T-helper 17 cell (primary cell): ENCODE results near the gene OGFR. TPM values are rescaled to one million over a fixed set of nuclear protein-coding genes. Genes with fewer than 3 reads are reported as not detected.
A peak's percentile ranks its signal among the peaks of the same experiment; 100 is the strongest.

Experiments
- ATAC-seq: fragments of 150-1000 bp; cut with Tn5 transposase; 2 replicates; pipeline ENCODE4 v1.10.0; 2021; ENCODE audit warnings: mild to moderate bottlenecking, moderate library complexity
- DNase-seq, 3 donors: peaks; one replicate each; pipeline versions ENCODE4 v3.0.0 to v3.0.0-alpha.2; 2020 to 2021
- H3K9me3 ChIP-seq: one replicate; pipeline ENCODE4 v1.7.0; 2013; ENCODE audit warnings: low read length, mild to moderate bottlenecking; ENCODE audit not compliant: control insufficient read depth, poor library complexity, severe bottlenecking
- H3K27ac Mint-ChIP-seq: one replicate; pipeline ENCODE4 v1.8.0; 2022; ENCODE audit warnings: mild to moderate bottlenecking, moderate library complexity, mixed read lengths
- H3K27me3 Mint-ChIP-seq: one replicate; pipeline ENCODE4 v1.8.0; 2022; ENCODE audit warnings: mixed read lengths
- H3K36me3 Mint-ChIP-seq: one replicate; pipeline ENCODE4 v1.8.0; 2022; ENCODE audit warnings: low read depth, mixed read lengths
- H3K4me1 Mint-ChIP-seq: one replicate; pipeline ENCODE4 v1.8.0; 2022; ENCODE audit warnings: mild to moderate bottlenecking, mixed read lengths
- H3K4me3 Mint-ChIP-seq: one replicate; pipeline ENCODE4 v1.8.0; 2022; ENCODE audit warnings: mild to moderate bottlenecking, moderate library complexity, mixed read lengths
- total RNA-seq, 4 donors: library from RNA in 2 of 4; stranded (reverse) in 2 of 4; gene quantifications; one replicate each; pipeline ENCODE4 v1.2.3 and lab custom pipeline; 2022 to 2026

OGFR gene
- total RNA-seq, 2 donors from 2014 or later: 39.4 to 41.3 TPM

DNA sequence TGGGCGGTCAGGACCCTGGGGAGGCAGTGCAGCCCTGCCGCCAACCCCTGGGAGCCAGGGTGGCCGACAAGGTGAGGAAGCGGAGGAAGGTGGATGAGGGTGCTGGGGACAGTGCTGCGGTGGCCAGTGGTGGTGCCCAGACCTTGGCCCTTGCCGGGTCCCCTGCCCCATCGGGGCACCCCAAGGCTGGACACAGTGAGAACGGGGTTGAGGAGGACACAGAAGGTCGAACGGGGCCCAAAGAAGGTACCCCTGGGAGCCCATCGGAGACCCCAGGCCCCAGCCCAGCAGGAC is 8.2 kb downstream of the OGFR start:
- no peak overlapping the region for H3K4me3 Mint-ChIP-seq
- peaks cover 2% of the 10 kb centered on the region for H3K36me3 Mint-ChIP-seq
- DNase-seq: no peak
- no peak for ATAC-seq
- peaks cover 11% of the 10 kb centered on the region for H3K27me3 Mint-ChIP-seq
- H3K9me3 ChIP-seq: no peaks in the 10 kb centered on the region
- peaks cover 16% of the 10 kb centered on the region for H3K4me1 Mint-ChIP-seq
- no peak overlapping the region for H3K27ac Mint-ChIP-seq

DNA sequence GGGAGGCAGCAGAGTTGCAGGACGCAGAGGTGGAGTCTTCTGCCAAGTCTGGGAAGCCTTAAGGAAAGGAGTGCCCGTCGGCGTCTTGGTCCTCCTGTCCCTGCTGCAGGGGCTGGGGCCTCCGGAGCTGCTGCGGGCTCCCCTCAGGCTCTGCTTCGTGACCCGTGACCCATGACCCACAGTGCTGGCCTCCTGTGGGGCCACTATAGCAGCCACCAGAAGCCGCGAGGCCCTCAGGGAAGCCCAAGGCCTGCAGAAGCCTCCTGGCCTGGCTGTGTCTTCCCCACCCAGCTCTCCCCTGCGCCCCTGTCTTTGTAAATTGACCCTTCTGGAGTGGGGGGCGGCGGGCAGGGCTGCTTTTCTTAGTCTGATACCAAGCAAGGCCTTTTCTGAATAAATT is 9.0 kb downstream of the OGFR start:
- Mint-ChIP-seq H3K27me3 (peaks cover 11% of the 10 kb centered on the region), H3K4me3 (no peak overlapping the region), H3K4me1 (peaks cover 13% of the 10 kb centered on the region), H3K36me3 (peaks cover 2% of the 10 kb centered on the region), H3K27ac (no peak overlapping the region)
- ATAC-seq (no peak), DNase-seq (no peak)
- H3K9me3 ChIP-seq: no peaks in the 10 kb centered on the region

DNA sequence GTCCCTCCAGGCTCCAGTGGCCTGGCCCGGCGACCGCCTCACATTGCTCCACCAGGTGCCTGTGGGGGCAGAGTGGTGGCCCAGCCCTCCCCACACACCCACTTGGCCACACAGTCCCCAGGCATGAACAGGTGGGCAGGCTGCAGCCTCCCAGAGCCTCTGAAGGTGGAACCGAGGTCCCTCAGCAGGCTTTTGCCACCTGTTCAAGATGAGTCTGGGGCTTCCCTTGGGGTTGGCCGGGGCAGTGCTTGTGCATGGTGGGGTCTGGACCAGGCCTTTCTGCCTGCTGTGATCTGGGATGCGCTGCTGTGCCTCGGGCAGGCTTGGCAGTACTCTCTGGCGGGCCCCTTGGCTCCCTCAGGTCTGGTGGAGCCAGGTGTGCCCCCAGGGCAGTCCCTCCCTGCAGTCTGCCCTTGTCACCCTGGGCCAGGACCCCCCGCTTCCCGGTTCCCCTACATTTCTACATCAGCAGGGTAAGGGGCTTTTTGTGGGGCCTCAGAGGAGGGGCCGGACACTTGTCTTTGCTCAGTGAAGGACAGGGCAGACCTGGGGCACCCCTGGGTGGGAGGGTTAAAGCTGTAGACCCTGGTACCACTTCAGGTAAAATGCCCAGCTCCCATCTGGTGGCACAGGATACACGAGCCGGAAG is 9.5 kb downstream of the OGFR start:
- Mint-ChIP-seq H3K4me3 (peak overlapping the region; percentile 60), H3K27ac (no peak overlapping the region), H3K4me1 (peaks cover 13% of the 10 kb centered on the region), H3K36me3 (peaks cover 2% of the 10 kb centered on the region), H3K27me3 (peaks cover 11% of the 10 kb centered on the region)
- DNase-seq (no peak), ATAC-seq (no peak)
- no peaks in the 10 kb centered on the region for H3K9me3 ChIP-seq

DNA sequence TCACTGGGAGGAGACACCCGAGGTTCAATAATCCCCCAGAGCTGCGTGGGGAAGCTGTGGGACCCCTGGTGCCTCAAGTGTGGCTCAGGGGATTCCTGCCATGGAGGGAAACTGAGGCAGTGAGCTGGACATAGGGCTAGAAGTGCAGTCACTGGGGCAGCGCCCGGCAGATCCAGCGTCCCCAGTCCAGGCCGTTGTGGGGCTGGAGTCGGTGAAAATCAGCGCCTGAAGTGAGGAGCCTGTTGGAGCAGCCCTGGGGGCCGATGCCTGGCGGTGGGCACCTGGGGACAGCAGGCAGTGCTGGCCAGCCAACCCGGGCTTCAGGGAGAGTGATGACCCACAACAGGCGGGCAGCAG is 10.1 kb downstream of the OGFR start:
- Mint-ChIP-seq H3K4me1 (peaks cover 13% of the 10 kb centered on the region), H3K27me3 (peaks cover 11% of the 10 kb centered on the region), H3K36me3 (peaks cover 2% of the 10 kb centered on the region), H3K4me3 (peak overlapping the region; percentile 60), H3K27ac (no peak overlapping the region)
- no peaks in the 10 kb centered on the region for H3K9me3 ChIP-seq
- ATAC-seq (no peak), DNase-seq (no peak)

DNA sequence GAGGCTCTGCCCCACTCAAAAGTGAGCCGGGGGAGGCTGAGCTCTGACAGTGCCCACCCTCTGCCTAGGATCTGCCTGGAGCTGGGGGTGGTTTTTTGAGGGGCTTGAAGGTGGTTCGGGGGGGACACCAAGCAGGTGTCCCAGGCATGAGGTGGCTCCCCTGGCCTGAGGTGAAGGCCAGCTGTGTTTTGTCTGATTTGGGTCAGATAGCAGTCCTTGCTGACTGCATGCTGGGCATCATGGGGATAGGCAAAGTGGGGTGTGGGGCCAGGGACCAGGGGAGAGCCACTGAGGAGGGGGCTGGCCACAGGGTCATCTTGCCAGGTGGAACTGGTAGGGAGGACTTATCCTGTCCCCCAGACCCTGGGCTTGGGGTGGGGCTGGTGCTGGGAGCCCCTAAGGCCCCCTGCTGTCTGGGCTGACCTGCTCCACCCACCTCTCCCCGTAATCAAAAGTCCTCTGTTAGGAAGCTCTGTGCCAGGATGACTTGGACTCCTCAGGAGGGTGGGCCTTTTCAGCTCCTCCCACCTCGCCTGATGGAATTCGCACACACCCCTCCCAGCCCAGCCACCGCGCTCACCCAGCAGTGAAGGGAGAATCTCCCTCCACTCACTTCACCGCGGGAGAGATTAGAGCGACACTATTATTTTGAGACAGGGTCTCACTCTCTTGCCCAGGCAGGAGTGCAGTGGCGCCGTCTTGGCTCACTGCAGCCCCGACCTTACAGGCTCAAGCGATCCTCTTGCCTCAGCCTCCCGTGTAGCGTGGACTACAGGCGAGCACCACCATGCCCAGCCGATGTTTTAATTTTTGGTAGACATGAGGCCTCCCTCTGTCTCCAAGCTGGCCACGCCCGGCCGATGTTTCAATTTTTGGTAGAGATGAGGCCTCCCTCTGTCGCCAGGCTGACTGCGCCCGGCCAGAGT is 10.7 kb downstream of the OGFR start:
- Mint-ChIP-seq H3K36me3 (peaks cover 2% of the 10 kb centered on the region), H3K27ac (no peak overlapping the region), H3K27me3 (peaks cover 11% of the 10 kb centered on the region), H3K4me3 (peak overlapping the region; percentile 33), H3K4me1 (peaks cover 13% of the 10 kb centered on the region)
- no peaks in the 10 kb centered on the region for H3K9me3 ChIP-seq
- DNase-seq (no peak), ATAC-seq (no peak)

DNA sequence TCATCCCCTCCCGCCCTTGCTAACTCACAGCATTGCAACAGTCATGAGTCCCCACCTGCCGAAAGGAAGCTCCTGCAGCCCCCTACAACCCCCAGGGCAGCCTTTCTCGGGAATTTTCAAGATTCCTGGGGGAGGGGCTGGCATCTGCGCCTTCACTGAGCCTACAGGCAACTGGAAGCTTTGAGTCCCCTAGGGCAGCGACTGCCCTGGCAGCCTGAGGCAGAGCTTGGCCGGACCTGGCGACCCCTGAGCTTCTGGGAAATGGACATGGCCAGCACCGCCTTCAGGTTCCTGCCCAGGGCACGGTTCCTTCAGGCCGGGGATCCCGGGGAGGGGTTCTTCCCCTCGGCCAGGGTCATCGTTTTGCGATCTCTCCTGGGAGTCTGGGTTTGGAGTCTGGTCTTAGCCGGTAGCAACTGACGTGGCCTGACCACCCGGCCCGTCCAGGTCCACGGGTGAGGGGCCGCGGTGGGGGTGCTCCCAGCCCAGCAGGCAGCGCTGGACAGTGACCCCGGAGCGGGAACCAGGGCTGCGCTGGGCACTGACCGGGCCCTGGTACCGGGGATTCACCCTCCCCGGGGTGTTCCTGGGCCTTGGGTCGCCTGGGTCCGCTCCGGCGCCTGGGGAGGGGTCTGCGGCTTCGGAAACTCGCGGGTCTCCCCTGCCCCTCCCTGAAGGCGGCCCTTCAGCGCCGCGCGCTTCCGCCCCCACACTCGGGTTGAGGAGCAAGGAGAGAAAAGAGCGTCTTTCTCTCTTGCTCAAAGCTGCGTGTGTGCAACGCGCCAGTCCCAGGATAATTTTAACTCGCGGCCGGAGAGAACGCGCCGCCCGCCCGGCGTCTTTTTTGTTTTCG is 11.6 kb downstream of the OGFR start:
- peaks cover 2% of the 10 kb centered on the region for H3K36me3 Mint-ChIP-seq
- DNase-seq (no peak), ATAC-seq (peak; percentile 35)
- H3K4me1 Mint-ChIP-seq: peaks cover 13% of the 10 kb centered on the region
- peak overlapping the region; percentile 33 for H3K4me3 Mint-ChIP-seq
- no peak overlapping the region for H3K27ac Mint-ChIP-seq
- no peaks in the 10 kb centered on the region for H3K9me3 ChIP-seq
- H3K27me3 Mint-ChIP-seq: peaks cover 11% of the 10 kb centered on the region

DNA sequence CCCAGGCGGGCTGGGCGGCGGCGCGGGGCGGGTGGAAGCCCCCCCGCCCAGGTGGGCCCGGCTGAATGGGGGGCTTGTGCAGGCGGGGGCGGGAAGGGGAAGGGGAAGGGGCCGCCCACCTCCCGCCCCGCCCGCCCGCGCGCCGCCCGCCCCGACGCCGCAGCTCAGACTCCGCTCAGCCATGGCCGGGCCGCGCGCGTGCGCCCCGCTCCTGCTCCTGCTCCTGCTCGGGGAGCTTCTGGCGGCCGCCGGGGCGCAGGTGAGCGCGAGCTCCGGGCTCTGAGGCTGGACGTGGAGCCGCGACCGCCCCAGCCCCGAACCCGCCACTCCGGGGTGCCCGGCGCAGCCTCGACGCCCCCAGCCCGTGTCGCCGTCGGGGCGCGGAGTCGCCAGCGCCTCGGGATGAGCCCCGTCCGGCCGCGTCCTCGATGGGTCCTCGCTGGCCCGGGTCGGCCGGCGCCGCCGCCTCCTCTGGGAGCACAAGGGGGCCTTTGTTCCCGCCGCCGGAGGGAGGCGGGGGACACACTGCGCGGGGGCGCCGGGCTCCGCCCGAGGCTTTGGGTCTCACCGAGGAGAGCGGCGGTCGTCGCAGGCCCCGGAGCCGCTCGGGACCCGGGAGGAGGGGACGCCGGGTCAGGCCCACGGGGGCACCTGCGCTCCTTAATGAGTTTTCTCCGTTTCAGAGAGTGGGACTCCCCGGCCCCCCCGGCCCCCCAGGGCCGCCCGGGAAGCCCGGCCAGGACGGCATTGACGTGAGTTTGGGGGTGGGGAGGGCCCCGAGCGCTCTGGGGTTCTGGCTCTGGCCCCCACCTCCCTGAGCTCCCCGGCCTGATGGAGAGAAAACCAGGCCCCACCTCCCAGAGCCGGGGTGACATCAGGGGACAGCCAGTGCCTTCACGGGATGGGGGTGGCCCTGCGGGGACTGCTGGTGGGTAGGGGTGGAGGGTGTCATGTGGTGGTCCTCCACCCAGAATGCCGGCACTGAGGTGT is 12.5 kb downstream of the OGFR start, which contains the start of gene COL9A3:
COL9A3 (plus strand) TSS at position 167 of the 990 bp plus-strand sequence; CDS start at position 182, 15 bp downstream.
- Mint-ChIP-seq H3K27me3 (peaks cover 11% of the 10 kb centered on the region), H3K36me3 (no peaks in the 10 kb centered on the region), H3K27ac (no peak within 1 kb of the TSS), H3K4me1 (peaks cover 12% of the 10 kb centered on the region), H3K4me3 (peak within 1 kb of the TSS; percentile 33)
- ATAC-seq: peak; percentile 55
- no peak for DNase-seq
- H3K9me3 ChIP-seq: no peaks in the 10 kb centered on the region

DNA sequence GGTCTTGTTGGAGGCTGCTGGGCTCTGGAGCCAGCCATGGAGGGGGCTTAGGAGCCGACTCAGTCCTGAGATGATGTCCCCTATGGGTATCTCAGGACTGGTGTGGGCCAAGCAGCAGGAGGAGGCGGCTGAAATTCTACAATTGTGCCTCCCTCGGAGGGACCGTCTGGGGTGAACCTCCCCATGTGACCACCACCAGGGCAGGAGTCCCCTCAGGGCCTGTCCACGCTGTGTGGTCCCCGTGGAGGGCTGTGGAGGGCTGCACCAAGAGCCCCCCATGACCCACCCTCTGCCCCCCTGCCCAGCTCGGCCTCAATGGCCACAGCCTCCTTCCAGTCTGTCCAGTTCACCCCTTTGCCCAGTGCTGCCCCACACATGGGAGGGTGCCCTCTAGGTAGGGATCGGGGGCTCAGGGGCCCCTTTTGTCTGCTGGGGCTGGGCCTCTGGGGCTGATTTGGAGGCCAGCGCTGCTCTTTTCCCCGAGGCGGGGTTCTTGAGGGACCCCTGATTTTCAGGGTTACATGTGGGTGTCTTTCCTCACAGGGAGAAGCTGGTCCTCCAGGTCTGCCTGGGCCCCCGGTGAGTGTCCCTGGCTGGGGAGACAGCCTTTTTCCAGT is 13.4 kb downstream of the OGFR start:
- DNase-seq (no peak), ATAC-seq (no peak)
- peaks cover 13% of the 10 kb centered on the region for H3K4me1 Mint-ChIP-seq
- H3K4me3 Mint-ChIP-seq: no peak overlapping the region
- H3K36me3 Mint-ChIP-seq: no peaks in the 10 kb centered on the region
- H3K27me3 Mint-ChIP-seq: peaks cover 11% of the 10 kb centered on the region
- no peaks in the 10 kb centered on the region for H3K9me3 ChIP-seq
- no peak overlapping the region for H3K27ac Mint-ChIP-seq

DNA sequence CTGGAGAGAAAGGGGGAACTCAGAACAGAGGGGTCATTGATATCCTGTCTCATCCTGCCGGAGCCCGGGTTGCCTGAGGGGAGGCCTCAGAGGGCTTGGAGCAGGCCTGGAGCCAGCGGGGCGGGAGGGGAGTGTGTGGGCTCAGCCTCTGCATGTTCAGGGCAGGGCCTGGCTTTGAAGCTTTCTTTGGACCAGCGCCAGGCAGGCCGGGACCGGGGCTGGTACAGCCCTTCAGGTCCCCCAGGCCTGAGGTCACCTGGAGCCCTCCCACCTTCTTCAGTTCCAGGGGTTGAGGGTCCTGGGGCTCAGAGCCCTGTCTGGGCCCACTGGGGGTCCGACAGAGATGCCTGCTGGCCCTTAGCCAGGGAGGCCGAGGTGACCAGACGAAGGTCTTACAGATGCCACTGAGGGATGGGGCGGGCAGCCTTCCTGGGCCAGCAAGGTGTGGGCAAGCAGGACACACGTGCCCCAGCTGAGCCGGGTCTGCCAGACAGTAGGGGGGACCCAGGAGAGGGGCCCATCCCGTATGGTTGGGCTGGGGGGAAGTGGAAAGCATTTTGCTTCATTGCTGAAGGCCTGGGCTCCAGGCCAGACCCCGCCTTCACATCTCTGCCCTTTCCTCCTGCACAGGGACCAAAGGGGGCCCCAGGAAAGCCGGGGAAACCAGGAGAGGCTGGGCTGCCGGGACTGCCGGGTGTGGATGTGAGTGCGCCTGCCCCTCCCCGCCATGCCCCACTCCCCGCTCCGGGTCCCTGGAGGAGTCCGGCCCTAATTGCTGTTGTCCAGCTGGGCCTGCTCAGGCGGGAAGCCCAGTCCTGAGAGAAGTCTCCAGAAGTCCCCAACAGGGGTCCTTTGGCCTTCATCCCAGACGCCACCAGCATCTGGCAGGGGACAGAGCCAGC is 14.2 kb downstream of the OGFR start:
- peaks cover 11% of the 10 kb centered on the region for H3K27me3 Mint-ChIP-seq
- peaks cover 13% of the 10 kb centered on the region for H3K4me1 Mint-ChIP-seq
- H3K9me3 ChIP-seq: no peaks in the 10 kb centered on the region
- ATAC-seq (no peak), DNase-seq (no peak)
- no peak overlapping the region for H3K27ac Mint-ChIP-seq
- H3K4me3 Mint-ChIP-seq: no peak overlapping the region
- no peaks in the 10 kb centered on the region for H3K36me3 Mint-ChIP-seq

DNA sequence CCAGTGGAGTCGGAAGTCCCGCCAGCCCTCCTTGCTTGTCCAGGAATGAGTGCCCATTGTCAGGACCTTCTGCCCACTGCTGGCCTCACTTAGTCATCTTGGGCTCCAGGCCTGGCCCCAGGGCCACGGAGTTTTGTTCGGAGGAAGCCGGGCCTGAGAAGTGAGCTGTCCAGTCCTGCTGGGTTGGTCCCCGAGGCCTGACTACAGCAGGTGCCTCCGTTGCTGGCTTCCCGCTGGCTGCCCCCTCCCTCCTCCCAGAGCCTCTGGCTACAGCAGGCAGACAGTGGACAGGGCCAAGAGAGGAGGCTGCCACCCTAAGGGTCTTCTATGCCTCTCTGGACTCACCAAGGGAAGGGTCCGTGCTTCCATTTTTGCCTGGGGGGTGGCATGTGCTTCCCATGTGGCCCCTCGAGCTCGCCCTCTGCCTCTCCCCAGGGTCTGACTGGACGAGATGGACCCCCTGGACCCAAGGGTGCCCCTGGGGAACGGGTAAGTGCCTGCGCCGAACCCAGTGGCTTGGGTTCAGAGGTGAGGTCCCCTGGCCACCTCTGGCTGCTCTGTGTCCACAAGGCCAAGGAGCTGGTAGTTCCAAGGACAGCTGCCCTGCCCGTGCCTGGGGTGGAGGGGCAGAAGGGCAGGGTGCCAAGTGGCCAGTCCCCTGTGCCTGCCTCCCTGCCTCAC is 15.0 kb downstream of the OGFR start:
- Mint-ChIP-seq H3K4me1 (peaks cover 9% of the 10 kb centered on the region), H3K27ac (peak overlapping the region; percentile 41), H3K4me3 (no peak overlapping the region), H3K27me3 (peaks cover 7% of the 10 kb centered on the region), H3K36me3 (no peaks in the 10 kb centered on the region)
- no peaks in the 10 kb centered on the region for H3K9me3 ChIP-seq
- no peak for ATAC-seq
- no peak for DNase-seq
